ENCODE measurements around the gene SPOCK3.

The SPOCK3 gene

GRCh38 chr4:167144605-167145004 lies 89.7 kb downstream of the SPOCK3 start:
- no peak for ATAC-seq
- no peak for TF ChIP-seq TSHZ2 (CRISPR knock-in tag; IDR thresholded peaks at IDR 0.05)
- no peak for TF ChIP-seq ZC3H10 (CRISPR knock-in tag; IDR thresholded peaks at IDR 0.05)

- ATAC-seq: no peak
- TF ChIP-seq ZFP30 (CRISPR knock-in tag; IDR thresholded peaks at IDR 0.05) (no peak), PPARA (CRISPR knock-in tag; IDR thresholded peaks at IDR 0.05; ENCODE audit: borderline replicate concordance) (no peak), ZNF70 (CRISPR knock-in tag; IDR thresholded peaks at IDR 0.05) (no peak), SNAI2 (CRISPR knock-in tag; IDR thresholded peaks at IDR 0.05) (no peak), TSHZ2 (CRISPR knock-in tag; IDR thresholded peaks at IDR 0.05) (no peak), CSRNP3 (CRISPR knock-in tag; IDR thresholded peaks at IDR 0.05) (no peak), PATZ1 (CRISPR knock-in tag; IDR thresholded peaks at IDR 0.05; ENCODE audit: borderline replicate concordance) (no peak), ZNF565 (CRISPR knock-in tag; conservative IDR thresholded peaks at IDR 0.05; ENCODE audit: low read depth) (no peak)
Observed at GRCh38 chr4:167143018-167143417, 91.3 kb downstream of the SPOCK3 start.

GRCh38 chr4:167136270-167136669 lies 98.0 kb downstream of the SPOCK3 start:
- no peak for TF ChIP-seq CREB5 (CRISPR knock-in tag; IDR thresholded peaks at IDR 0.05; ENCODE audit: low read depth)
- TF ChIP-seq BACH2 (CRISPR knock-in tag; IDR thresholded peaks at IDR 0.05; ENCODE audit: borderline replicate concordance): no peak
- TF ChIP-seq ZC3H10 (CRISPR knock-in tag; IDR thresholded peaks at IDR 0.05): no peak
- TF ChIP-seq SNAI2 (CRISPR knock-in tag; IDR thresholded peaks at IDR 0.05): no peak
- no peak for TF ChIP-seq OSR1 (CRISPR knock-in tag; IDR thresholded peaks at IDR 0.05)
- no peak for TF ChIP-seq CSDC2 (CRISPR knock-in tag; IDR thresholded peaks at IDR 0.05)
- no peak for TF ChIP-seq CSRNP3 (CRISPR knock-in tag; IDR thresholded peaks at IDR 0.05)
- no peak for TF ChIP-seq ESRRG (CRISPR knock-in tag; IDR thresholded peaks at IDR 0.05)
- no peak for TF ChIP-seq ARNTL (CRISPR knock-in tag; IDR thresholded peaks at IDR 0.05; ENCODE audit: borderline replicate concordance, low read depth)
- no peak for TF ChIP-seq ZFP30 (CRISPR knock-in tag; IDR thresholded peaks at IDR 0.05)
- TF ChIP-seq RARB (CRISPR knock-in tag; IDR thresholded peaks at IDR 0.05): no peak
- TF ChIP-seq ZNF565 (CRISPR knock-in tag; conservative IDR thresholded peaks at IDR 0.05; ENCODE audit: low read depth): no peak
- no peak for ATAC-seq
